Neural cell (in vitro differentiated cells): ENCODE data around the gene KLHL36. TPM values are rescaled to one million over a fixed set of nuclear protein-coding genes. Genes with fewer than 3 reads are reported as not detected.

Experiments
- H2AFZ ChIP-seq: fragments of 200-600, 300-800 bp; sonication (generic), shearing (Covaris generic); 2 replicates; pipeline ENCODE4 v1.6.0; 2014; ENCODE audit warnings: low read depth, mild to moderate bottlenecking, antibody characterized with exemption, low read length, moderate library complexity
- H3F3A ChIP-seq: fragments of 200-600 bp; shearing (Covaris generic); 2 replicates; pipeline ENCODE4 v1.6.1; 2016; ENCODE audit warnings: mild to moderate bottlenecking, moderate library complexity, mixed read lengths, antibody characterized with exemption, low read length; ENCODE audit not compliant: insufficient read depth, poor library complexity, severe bottlenecking
- H3K27ac ChIP-seq: fragments of 200-600, 300-800 bp; sonication (generic), shearing (Covaris generic); 2 replicates; pipeline ENCODE4 v1.5.1; 2014; ENCODE audit warnings: mild to moderate bottlenecking, low read length, moderate library complexity
- H3K27me3 ChIP-seq: fragments of 300-800, 200-600 bp; sonication (generic), shearing (Covaris generic); 2 replicates; pipeline ENCODE4 v1.6.0; 2014; ENCODE audit warnings: mild to moderate bottlenecking, low read depth, low read length, moderate library complexity; ENCODE audit not compliant: insufficient read depth
- H3K36me3 ChIP-seq: fragments of 300-800, 200-600 bp; sonication (generic), shearing (Covaris generic); 2 replicates; pipeline ENCODE4 v1.5.1; 2014; ENCODE audit warnings: mild to moderate bottlenecking, antibody characterized with exemption, low read length, moderate library complexity; ENCODE audit not compliant: insufficient read depth
- H3K4me2 ChIP-seq: fragments of 300-800, 200-600 bp; sonication (generic), shearing (Covaris generic); 2 replicates; pipeline ENCODE4 v1.6.0; 2014; ENCODE audit warnings: mild to moderate bottlenecking, low read length
- H3K4me3 ChIP-seq: fragments of 300-800, 200-600 bp; sonication (generic), shearing (Covaris generic); 2 replicates; pipeline ENCODE4 v1.5.1; 2014; ENCODE audit warnings: mild to moderate bottlenecking, low read length, moderate library complexity
- H3K79me2 ChIP-seq: fragments of 200-600 bp; shearing (Covaris generic); replicated peaks from 2 replicates; pipeline ENCODE4 v1.6.0; 2014; ENCODE audit warnings: mild to moderate bottlenecking, low read length, moderate library complexity; ENCODE audit not compliant: insufficient read depth
- H3K9ac ChIP-seq: fragments of 300-800, 200-600 bp; sonication (generic), shearing (Covaris generic); 2 replicates; pipeline ENCODE4 v1.6.1; 2016; ENCODE audit warnings: mild to moderate bottlenecking, low read length, mixed read lengths
- H3K9me2 ChIP-seq: fragments of 200-600 bp; shearing (Covaris generic); 2 replicates; pipeline ENCODE4 v1.6.1; 2016; ENCODE audit warnings: mild to moderate bottlenecking, low read length, mixed read lengths; ENCODE audit not compliant: insufficient read depth
- H3K9me3 ChIP-seq: fragments of 200-600, 300-800 bp; sonication (generic), shearing (Covaris generic); 2 replicates; pipeline ENCODE4 v1.6.1; 2016; ENCODE audit warnings: mild to moderate bottlenecking, mixed run types, low read length, moderate library complexity, mixed read lengths
- H4K20me1 ChIP-seq: fragments of 200-600 bp; shearing (Covaris generic); 2 replicates; pipeline ENCODE4 v1.6.1; 2016; ENCODE audit warnings: mild to moderate bottlenecking, mixed run types; ENCODE audit not compliant: insufficient read depth
- EP300 ChIP-seq: fragments of 450-650 bp; conservative IDR thresholded peaks from 2 replicates; pipeline ENCODE4 v1.6.1; 2014; ENCODE audit warnings: antibody characterized with exemption, mild to moderate bottlenecking, moderate library complexity; ENCODE audit not compliant: poor library complexity, severe bottlenecking
- EZH2 ChIP-seq: fragments of 200-600, 300-800 bp; shearing (Covaris generic), sonication (generic); IDR thresholded peaks from 2 replicates; pipeline ENCODE4 v1.6.1; 2014; ENCODE audit warnings: antibody characterized with exemption, low read length, borderline replicate concordance, mild to moderate bottlenecking; ENCODE audit not compliant: insufficient read depth, poor library complexity, severe bottlenecking
- MXI1 ChIP-seq: fragments of 450-650 bp; conservative IDR thresholded peaks from 2 replicates; pipeline ENCODE4 v1.6.1; 2014; ENCODE audit warnings: antibody characterized with exemption, mild to moderate bottlenecking; ENCODE audit not compliant: poor library complexity, severe bottlenecking
- POLR2AphosphoS5 ChIP-seq: IDR thresholded peaks from 2 replicates; pipeline ENCODE4 v1.6.1; 2012
- RAD21 ChIP-seq: fragments of 450-650 bp; conservative IDR thresholded peaks from 2 replicates; pipeline ENCODE4 v1.6.1; 2014; ENCODE audit warnings: antibody characterized with exemption, mild to moderate bottlenecking, moderate library complexity
- SMC3 ChIP-seq: fragments of 450-650 bp; conservative IDR thresholded peaks from 2 replicates; pipeline ENCODE4 v1.6.1; 2014; ENCODE audit warnings: antibody characterized with exemption, mild to moderate bottlenecking, moderate library complexity; ENCODE audit not compliant: poor library complexity
- TAF1 ChIP-seq: IDR thresholded peaks from 2 replicates; pipeline ENCODE4 v1.6.1; 2012; ENCODE audit warnings: low read depth
- polyA plus RNA-seq: library from polyadenylated mRNA; depleted of rRNA; stranded (reverse); fragments of >200 nt; gene quantifications from 2 replicates; pipeline ENCODE4 v1.2.3, GENCODE V29; 2014
- TF ChIP-seq, protein P1 (sequence below): IDR thresholded peaks from 2 replicates; pipeline ENCODE4 v1.6.1; 2012; ENCODE audit warnings: borderline replicate concordance
- TF ChIP-seq, protein P2 (sequence below): fragments of 450-650 bp; IDR thresholded peaks from 2 replicates; pipeline ENCODE4 v1.5.1; 2014; ENCODE audit warnings: antibody characterized with exemption, mild to moderate bottlenecking, moderate library complexity; ENCODE audit not compliant: poor library complexity, severe bottlenecking

Gene KLHL36
- polyA plus RNA-seq, 1 donor from 2014 or later: 43.8 TPM

DNA sequence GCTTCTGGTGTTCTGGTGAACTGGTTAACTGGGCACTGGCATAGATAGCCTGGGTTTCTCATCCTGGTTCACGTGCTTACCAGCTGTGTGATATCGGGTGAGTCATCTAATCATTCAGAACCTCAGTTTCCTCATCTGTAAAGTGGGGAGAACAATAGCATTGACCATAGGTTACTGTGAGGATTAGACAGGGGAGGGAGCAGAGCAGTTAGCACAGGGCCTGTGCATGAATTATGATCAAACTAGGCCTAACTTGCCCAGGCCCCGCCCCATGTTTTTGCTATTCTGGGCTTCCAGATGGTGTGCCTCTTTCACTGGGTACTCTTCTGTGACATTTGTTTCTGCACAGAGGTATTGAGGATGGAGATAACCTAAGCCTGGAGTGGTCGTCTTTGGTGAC lies 4.6 kb upstream of the KLHL36 start:
- Histone ChIP-seq H3K27me3 (no peaks in the 10 kb centered on the region), H3K4me3 (no peak overlapping the region), H3F3A (no peaks in the 10 kb centered on the region), H3K79me2 (no peaks in the 10 kb centered on the region), H3K27ac (no peak overlapping the region), H3K9me3 (no peaks in the 10 kb centered on the region), H3K4me2 (no peak overlapping the region), H3K36me3 (no peaks in the 10 kb centered on the region), H4K20me1 (no peaks in the 10 kb centered on the region), H3K9ac (no peak overlapping the region), H3K9me2 (no peaks in the 10 kb centered on the region), H2AFZ (no peak overlapping the region)
- TF ChIP-seq, protein P1, sequence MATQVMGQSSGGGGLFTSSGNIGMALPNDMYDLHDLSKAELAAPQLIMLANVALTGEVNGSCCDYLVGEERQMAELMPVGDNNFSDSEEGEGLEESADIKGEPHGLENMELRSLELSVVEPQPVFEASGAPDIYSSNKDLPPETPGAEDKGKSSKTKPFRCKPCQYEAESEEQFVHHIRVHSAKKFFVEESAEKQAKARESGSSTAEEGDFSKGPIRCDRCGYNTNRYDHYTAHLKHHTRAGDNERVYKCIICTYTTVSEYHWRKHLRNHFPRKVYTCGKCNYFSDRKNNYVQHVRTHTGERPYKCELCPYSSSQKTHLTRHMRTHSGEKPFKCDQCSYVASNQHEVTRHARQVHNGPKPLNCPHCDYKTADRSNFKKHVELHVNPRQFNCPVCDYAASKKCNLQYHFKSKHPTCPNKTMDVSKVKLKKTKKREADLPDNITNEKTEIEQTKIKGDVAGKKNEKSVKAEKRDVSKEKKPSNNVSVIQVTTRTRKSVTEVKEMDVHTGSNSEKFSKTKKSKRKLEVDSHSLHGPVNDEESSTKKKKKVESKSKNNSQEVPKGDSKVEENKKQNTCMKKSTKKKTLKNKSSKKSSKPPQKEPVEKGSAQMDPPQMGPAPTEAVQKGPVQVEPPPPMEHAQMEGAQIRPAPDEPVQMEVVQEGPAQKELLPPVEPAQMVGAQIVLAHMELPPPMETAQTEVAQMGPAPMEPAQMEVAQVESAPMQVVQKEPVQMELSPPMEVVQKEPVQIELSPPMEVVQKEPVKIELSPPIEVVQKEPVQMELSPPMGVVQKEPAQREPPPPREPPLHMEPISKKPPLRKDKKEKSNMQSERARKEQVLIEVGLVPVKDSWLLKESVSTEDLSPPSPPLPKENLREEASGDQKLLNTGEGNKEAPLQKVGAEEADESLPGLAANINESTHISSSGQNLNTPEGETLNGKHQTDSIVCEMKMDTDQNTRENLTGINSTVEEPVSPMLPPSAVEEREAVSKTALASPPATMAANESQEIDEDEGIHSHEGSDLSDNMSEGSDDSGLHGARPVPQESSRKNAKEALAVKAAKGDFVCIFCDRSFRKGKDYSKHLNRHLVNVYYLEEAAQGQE: no peak
- TF ChIP-seq EZH2: no peak
- TF ChIP-seq TAF1: no peak
- no peak for TF ChIP-seq EP300
- TF ChIP-seq, protein P2, sequence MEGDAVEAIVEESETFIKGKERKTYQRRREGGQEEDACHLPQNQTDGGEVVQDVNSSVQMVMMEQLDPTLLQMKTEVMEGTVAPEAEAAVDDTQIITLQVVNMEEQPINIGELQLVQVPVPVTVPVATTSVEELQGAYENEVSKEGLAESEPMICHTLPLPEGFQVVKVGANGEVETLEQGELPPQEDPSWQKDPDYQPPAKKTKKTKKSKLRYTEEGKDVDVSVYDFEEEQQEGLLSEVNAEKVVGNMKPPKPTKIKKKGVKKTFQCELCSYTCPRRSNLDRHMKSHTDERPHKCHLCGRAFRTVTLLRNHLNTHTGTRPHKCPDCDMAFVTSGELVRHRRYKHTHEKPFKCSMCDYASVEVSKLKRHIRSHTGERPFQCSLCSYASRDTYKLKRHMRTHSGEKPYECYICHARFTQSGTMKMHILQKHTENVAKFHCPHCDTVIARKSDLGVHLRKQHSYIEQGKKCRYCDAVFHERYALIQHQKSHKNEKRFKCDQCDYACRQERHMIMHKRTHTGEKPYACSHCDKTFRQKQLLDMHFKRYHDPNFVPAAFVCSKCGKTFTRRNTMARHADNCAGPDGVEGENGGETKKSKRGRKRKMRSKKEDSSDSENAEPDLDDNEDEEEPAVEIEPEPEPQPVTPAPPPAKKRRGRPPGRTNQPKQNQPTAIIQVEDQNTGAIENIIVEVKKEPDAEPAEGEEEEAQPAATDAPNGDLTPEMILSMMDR: no peak
- TF ChIP-seq SMC3: no peak
- TF ChIP-seq RAD21: no peak
- TF ChIP-seq MXI1: no peak
- no peak for TF ChIP-seq POLR2AphosphoS5

DNA sequence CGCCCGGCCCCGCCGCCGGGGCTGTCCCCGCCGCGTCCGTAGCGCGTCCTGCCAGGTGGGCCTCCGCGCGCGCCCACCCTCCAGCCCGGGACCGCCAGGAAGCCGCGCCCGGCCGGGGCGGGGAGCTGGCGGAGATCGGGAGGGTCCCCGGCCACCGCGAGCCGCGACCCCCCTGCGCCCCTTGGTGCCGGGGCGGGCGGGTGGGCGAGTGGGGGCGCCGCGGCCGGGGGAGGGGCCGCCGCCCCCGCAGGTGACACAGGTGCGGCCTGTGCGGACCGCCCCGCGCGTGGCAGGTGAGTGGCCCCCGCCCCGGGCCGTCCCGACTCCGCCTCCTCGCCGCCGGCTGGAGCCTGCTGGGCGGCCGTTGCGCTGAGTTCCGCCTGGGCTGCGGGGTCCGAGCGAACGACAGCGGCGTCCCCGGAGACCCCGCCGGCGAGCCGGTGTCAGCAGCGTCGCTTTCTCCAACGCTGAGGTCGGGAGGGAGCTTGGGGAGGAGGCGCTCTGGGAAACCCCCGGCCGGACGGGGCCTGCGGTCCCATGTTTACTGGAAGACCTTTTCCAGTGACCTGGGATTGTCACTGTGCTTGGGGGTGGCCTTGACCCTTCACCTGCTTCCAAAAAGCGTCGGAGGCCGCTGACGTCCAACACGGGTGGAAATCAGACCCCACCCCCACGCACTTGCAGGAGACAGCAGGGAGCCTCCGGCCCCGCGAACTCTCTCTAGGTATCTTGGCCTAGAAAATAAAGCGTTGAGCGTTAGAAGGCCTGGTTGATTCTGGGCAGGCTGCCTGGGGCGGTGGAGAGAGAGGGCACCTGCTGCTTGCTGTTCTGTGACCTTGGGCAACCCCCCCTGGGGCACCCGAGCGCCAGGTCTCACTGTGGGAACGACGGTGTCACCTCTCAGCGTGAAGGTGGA lies 542 bp downstream of the KLHL36 start:
- Histone ChIP-seq H3K9ac (peak overlapping the region; percentile 68), H2AFZ (peak overlapping the region; percentile 38), H3K27me3 (no peaks in the 10 kb centered on the region), H3K36me3 (no peaks in the 10 kb centered on the region), H3K9me3 (no peaks in the 10 kb centered on the region), H4K20me1 (no peaks in the 10 kb centered on the region), H3K4me3 (peak overlapping the region; percentile 81), H3K27ac (no peak overlapping the region), H3K9me2 (no peaks in the 10 kb centered on the region), H3K79me2 (no peaks in the 10 kb centered on the region), H3F3A (no peaks in the 10 kb centered on the region), H3K4me2 (peak overlapping the region; percentile 77)
- TF ChIP-seq, protein P2: no peak
- TF ChIP-seq, protein P1: no peak
- TF ChIP-seq EP300 (no peak), RAD21 (no peak), MXI1 (peak; percentile 33), TAF1 (peak; percentile 43), POLR2AphosphoS5 (no peak), EZH2 (no peak), SMC3 (peak; percentile 5)
